Suppressor macrophage treated with lipopolysaccharide for 1 hour (primary cell): ENCODE results near the gene POLR2I.
"Not testable (repeated sequence)": the region's sequence is repeated elsewhere in the genome, so short reads cannot be mapped to it uniquely, and the experiment has no call there.

Experiments used
- DNase-seq, 3 donors: peaks; one replicate each; pipeline ENCODE4 v3.0.0-alpha.2; 2020 to 2022

POLR2I gene

GRCh38 chr19:36099166-36099785 is 15.4 kb downstream of the POLR2I start:
- no peak for DNase-seq

- no peak for DNase-seq
These were observed 17.6 kb downstream of the POLR2I start for GRCh38 chr19:36097036-36097435.

- DNase-seq, result no peak
These were observed 21.0 kb downstream of the POLR2I start for GRCh38 chr19:36093687-36094086.

- DNase-seq, result no peak
These were observed 21.5 kb downstream of the POLR2I start for GRCh38 chr19:36093146-36093662.

GRCh38 chr19:36092566-36092965 is 22.1 kb downstream of the POLR2I start:
- no peak for DNase-seq

- DNase-seq, result no peak
These were observed 23.6 kb downstream of the POLR2I start for GRCh38 chr19:36090910-36091695.

GRCh38 chr19:36089847-36090246 is 24.8 kb downstream of the POLR2I start:
- DNase-seq, result no peak

GRCh38 chr19:36086326-36086725 is 28.3 kb downstream of the POLR2I start:
- DNase-seq, result no peak

- DNase-seq, result no peak
These were observed 30.3 kb downstream of the POLR2I start for GRCh38 chr19:36084231-36085009.

- no peak for DNase-seq
These were observed 31.8 kb downstream of the POLR2I start for GRCh38 chr19:36082916-36083315.

GRCh38 chr19:36081894-36082293 is 32.8 kb downstream of the POLR2I start:
- DNase-seq, result no peak

- DNase-seq, result no peak
These were observed 33.3 kb downstream of the POLR2I start for GRCh38 chr19:36081385-36081784.

- DNase-seq, result peak in 1 of 3 donors; percentile 12
These were observed 35.2 kb downstream of the POLR2I start for GRCh38 chr19:36079389-36079945.

GRCh38 chr19:36073121-36073876 is 41.4 kb downstream of the POLR2I start:
- DNase-seq, result no peak

GRCh38 chr19:36072081-36072480 is 42.6 kb downstream of the POLR2I start:
- DNase-seq, result no peak

GRCh38 chr19:36068810-36069499 is 45.7 kb downstream of the POLR2I start:
- DNase-seq, result not testable (repeated sequence)

- DNase-seq, result no peak
These were observed 47.0 kb downstream of the POLR2I start for GRCh38 chr19:36067681-36068080.

GRCh38 chr19:36064826-36065225 is 49.8 kb downstream of the POLR2I start:
- peak; percentile 22 to 30 (median 29) for DNase-seq
